ENCODE data around the gene C17orf114.

The C17orf114 gene

GRCh38 chr17:4807605-4808377 lies 5.7 kb upstream of the C17orf114 start:
- WGBS, 2 donors = 22 to 27% methylated on average over 23 to 31 of the region's 32 CpGs
- H3K9me3 ChIP-seq = no peaks in the 10 kb centered on the region
- peak overlapping the region; percentile 66 to 70 for H3K27ac ChIP-seq
- no peak for DNase-seq
- H3K27me3 ChIP-seq = no peaks in the 10 kb centered on the region
- H3K4me3 ChIP-seq = peak overlapping the region; percentile 74 to 87
- intact Hi-C loops (cut with DNase I; ENCODE audit: low total_unique reads) = no loop called here
- H3K36me3 ChIP-seq (ENCODE audit: low read depth, missing control alignments) = no peaks in the 10 kb centered on the region
- peaks cover 7% of the 10 kb centered on the region for H3K4me1 ChIP-seq
- TF ChIP-seq CTCF (IDR thresholded peaks at IDR 0.05) (no peak), POLR2A (IDR thresholded peaks at IDR 0.05) (no peak)

DNA sequence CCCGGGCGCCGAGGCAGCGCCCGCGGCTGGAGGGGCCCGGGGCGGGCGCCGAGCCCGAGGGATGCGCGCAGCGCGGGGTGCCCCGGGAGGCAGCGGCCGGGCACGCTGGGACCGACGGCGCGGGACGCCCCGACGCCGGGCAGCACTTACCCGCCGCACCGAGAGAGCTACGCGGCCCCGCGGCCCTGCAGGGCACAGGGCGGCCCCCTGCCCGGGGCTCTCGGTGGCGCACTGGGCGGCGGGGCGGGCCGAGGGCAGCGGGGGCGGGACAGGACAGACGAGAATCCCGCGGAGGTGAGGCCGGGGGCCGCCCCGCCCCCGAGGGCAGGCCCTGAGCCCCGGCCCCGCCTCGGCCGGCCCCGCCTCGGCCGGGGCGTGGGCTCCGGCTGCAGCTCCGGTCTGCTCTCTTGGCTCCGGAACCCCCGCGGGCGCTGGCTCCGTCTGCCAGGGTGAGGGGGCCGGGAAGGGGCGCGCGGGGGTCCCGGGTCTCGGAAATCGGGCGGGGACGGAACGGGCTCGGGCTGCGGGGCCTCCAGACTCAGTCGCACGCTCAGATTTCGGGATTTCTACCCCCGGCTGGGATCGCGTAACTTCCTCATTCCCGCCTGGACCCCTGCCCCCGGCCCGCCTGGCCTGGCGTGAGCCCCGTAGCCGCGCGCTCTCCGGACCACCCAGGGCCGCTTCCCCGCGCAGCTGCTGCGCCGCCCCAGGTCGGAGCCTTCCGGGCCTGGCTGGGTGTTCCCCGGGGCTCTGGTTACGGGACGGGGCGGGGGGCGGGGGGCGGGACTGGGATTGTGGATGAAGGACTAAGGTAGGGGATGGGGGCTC lies 4.9 kb upstream of the C17orf114 start, which contains the start of gene PLD2:
PLD2 (plus strand) TSS at position 376 of the 828 bp plus-strand sequence. CDS start 621 bp downstream, outside the sequence.
- Histone ChIP-seq H3K27ac (peak within 1 kb of the TSS; percentile 66 to 70), H3K4me3 (peak within 1 kb of the TSS; percentile 74 to 87), H3K4me1 (peaks cover 7% of the 10 kb centered on the region), H3K36me3 (ENCODE audit: low read depth, missing control alignments) (no peaks in the 10 kb centered on the region), H3K27me3 (no peaks in the 10 kb centered on the region), H3K9me3 (no peaks in the 10 kb centered on the region)
- WGBS, 2 donors = 0 to 1% methylated on average over 11 to 84 of the region's 106 CpGs
- DNase-seq = peak; percentile 90
- no peak for TF ChIP-seq POLR2A (IDR thresholded peaks at IDR 0.05)
- intact Hi-C loops (cut with DNase I; ENCODE audit: low total_unique reads) = no loop called here

GRCh38 chr17:4806456-4806776 lies 4.3 kb upstream of the C17orf114 start:
- Histone ChIP-seq H3K27ac (peak overlapping the region in 1 of 2 donors; percentile 66), H3K27me3 (no peaks in the 10 kb centered on the region), H3K4me3 (peak overlapping the region; percentile 39 to 74), H3K36me3 (ENCODE audit: low read depth, missing control alignments) (no peaks in the 10 kb centered on the region), H3K4me1 (peaks cover 7% of the 10 kb centered on the region), H3K9me3 (no peaks in the 10 kb centered on the region)
- DNase-seq = no peak
- no peak for TF ChIP-seq POLR2A (IDR thresholded peaks at IDR 0.05)
- no peak for TF ChIP-seq CTCF (IDR thresholded peaks at IDR 0.05)
- WGBS, 2 donors = 2 to 5% methylated on average over 16 of the region's 16 CpGs
- intact Hi-C loops (cut with DNase I; ENCODE audit: low total_unique reads) = no loop called here

- WGBS, 2 donors = 70 to 76% methylated on average over 10 of the region's 10 CpGs
- intact Hi-C loops (cut with DNase I; ENCODE audit: low total_unique reads) = no loop called here
Measured at GRCh38 chr17:4800462-4801196, 1.5 kb downstream of the C17orf114 start.

More at GRCh38 chr17:4800462-4801196, 1.5 kb downstream of the C17orf114 start:
- no peak for TF ChIP-seq CTCF (IDR thresholded peaks at IDR 0.05)
- no peak for TF ChIP-seq POLR2A (IDR thresholded peaks at IDR 0.05)
- Histone ChIP-seq H3K36me3 (ENCODE audit: low read depth, missing control alignments) (no peaks in the 10 kb centered on the region), H3K9me3 (no peaks in the 10 kb centered on the region), H3K4me3 (no peak overlapping the region), H3K27me3 (no peaks in the 10 kb centered on the region), H3K4me1 (peaks cover 4% of the 10 kb centered on the region), H3K27ac (no peak overlapping the region)
- no peak for DNase-seq

Measured in testis (tissue), 2 donors.